Measurements from ENCODE around the gene XRCC1.

Gene XRCC1

GRCh38 chr19:43562698-43563241 is 12.6 kb downstream of the XRCC1 start:
- no peak overlapping the region for H3K4me3 ChIP-seq (ENCODE audit: low read length)
- no peaks in the 10 kb centered on the region for H3K27me3 ChIP-seq (replicated peaks; ENCODE audit: insufficient read depth, low read length)
- no peak overlapping the region for H2AFZ ChIP-seq (ENCODE audit: low read length)
- no peaks in the 10 kb centered on the region for H3K9me3 ChIP-seq (replicated peaks; ENCODE audit: insufficient read depth, low read length)
- H4K20me1 ChIP-seq (ENCODE audit: insufficient read depth, low read length) = no peaks in the 10 kb centered on the region
- H3F3A ChIP-seq (ENCODE audit: insufficient read depth, low read length) = no peaks in the 10 kb centered on the region
- H3K27ac ChIP-seq (ENCODE audit: low read length) = no peak overlapping the region
- H3K36me3 ChIP-seq (replicated peaks; ENCODE audit: insufficient read depth, low read length) = no peaks in the 10 kb centered on the region
- H3K9ac ChIP-seq (ENCODE audit: low read length) = no peak overlapping the region
- H3K9me2 ChIP-seq (replicated peaks; ENCODE audit: insufficient read depth, low read length) = no peaks in the 10 kb centered on the region
- no peaks in the 10 kb centered on the region; the same call in 1 of the 2 replicates for H3K79me2 ChIP-seq (ENCODE audit: low read length)
- TF ChIP-seq EZH2phosphoT487 (IDR thresholded peaks at IDR 0.05; ENCODE audit: low read length) (no peak), EZH2 (optimal IDR thresholded peaks at IDR 0.05; ENCODE audit: low read depth, low read length) (no peak)
- TF ChIP-seq, protein P1, sequence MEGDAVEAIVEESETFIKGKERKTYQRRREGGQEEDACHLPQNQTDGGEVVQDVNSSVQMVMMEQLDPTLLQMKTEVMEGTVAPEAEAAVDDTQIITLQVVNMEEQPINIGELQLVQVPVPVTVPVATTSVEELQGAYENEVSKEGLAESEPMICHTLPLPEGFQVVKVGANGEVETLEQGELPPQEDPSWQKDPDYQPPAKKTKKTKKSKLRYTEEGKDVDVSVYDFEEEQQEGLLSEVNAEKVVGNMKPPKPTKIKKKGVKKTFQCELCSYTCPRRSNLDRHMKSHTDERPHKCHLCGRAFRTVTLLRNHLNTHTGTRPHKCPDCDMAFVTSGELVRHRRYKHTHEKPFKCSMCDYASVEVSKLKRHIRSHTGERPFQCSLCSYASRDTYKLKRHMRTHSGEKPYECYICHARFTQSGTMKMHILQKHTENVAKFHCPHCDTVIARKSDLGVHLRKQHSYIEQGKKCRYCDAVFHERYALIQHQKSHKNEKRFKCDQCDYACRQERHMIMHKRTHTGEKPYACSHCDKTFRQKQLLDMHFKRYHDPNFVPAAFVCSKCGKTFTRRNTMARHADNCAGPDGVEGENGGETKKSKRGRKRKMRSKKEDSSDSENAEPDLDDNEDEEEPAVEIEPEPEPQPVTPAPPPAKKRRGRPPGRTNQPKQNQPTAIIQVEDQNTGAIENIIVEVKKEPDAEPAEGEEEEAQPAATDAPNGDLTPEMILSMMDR (IDR thresholded peaks at IDR 0.05; ENCODE audit: low read length) = no peak
- H3K4me1 ChIP-seq (ENCODE audit: low read length) = no peaks in the 10 kb centered on the region
- no peak overlapping the region for H3K4me2 ChIP-seq (ENCODE audit: low read depth, low read length)
- no peak for DNase-seq

GRCh38 chr19:43562226-43562697 is 13.1 kb downstream of the XRCC1 start:
- no peak for DNase-seq
- TF ChIP-seq, protein P1 (IDR thresholded peaks at IDR 0.05; ENCODE audit: low read length) = no peak
- TF ChIP-seq EZH2 (optimal IDR thresholded peaks at IDR 0.05; ENCODE audit: low read depth, low read length) = no peak
- TF ChIP-seq EZH2phosphoT487 (IDR thresholded peaks at IDR 0.05; ENCODE audit: low read length) = no peak
- Histone ChIP-seq H3K79me2 (ENCODE audit: low read length) (no peaks in the 10 kb centered on the region), H3K4me3 (ENCODE audit: low read length) (no peak overlapping the region), H3K9me3 (replicated peaks; ENCODE audit: insufficient read depth, low read length) (no peaks in the 10 kb centered on the region), H3K27me3 (replicated peaks; ENCODE audit: insufficient read depth, low read length) (no peaks in the 10 kb centered on the region), H3K9me2 (replicated peaks; ENCODE audit: insufficient read depth, low read length) (no peaks in the 10 kb centered on the region), H3K27ac (ENCODE audit: low read length) (no peak overlapping the region), H3K36me3 (replicated peaks; ENCODE audit: insufficient read depth, low read length) (no peaks in the 10 kb centered on the region), H4K20me1 (ENCODE audit: insufficient read depth, low read length) (no peaks in the 10 kb centered on the region), H2AFZ (ENCODE audit: low read length) (no peak overlapping the region), H3K9ac (ENCODE audit: low read length) (no peak overlapping the region), H3K4me2 (ENCODE audit: low read depth, low read length) (no peak overlapping the region), H3K4me1 (ENCODE audit: low read length) (no peaks in the 10 kb centered on the region), H3F3A (ENCODE audit: insufficient read depth, low read length) (no peaks in the 10 kb centered on the region)

- Histone ChIP-seq H3K9ac (ENCODE audit: low read length) (no peak overlapping the region), H2AFZ (ENCODE audit: low read length) (no peak overlapping the region), H3K9me3 (replicated peaks; ENCODE audit: insufficient read depth, low read length) (no peaks in the 10 kb centered on the region), H3K36me3 (replicated peaks; ENCODE audit: insufficient read depth, low read length) (no peaks in the 10 kb centered on the region), H3K79me2 (ENCODE audit: low read length) (no peaks in the 10 kb centered on the region), H3K4me1 (ENCODE audit: low read length) (no peaks in the 10 kb centered on the region), H3K9me2 (replicated peaks; ENCODE audit: insufficient read depth, low read length) (no peaks in the 10 kb centered on the region), H3K27me3 (replicated peaks; ENCODE audit: insufficient read depth, low read length) (no peaks in the 10 kb centered on the region), H4K20me1 (ENCODE audit: insufficient read depth, low read length) (no peaks in the 10 kb centered on the region), H3K4me3 (ENCODE audit: low read length) (no peak overlapping the region), H3K4me2 (ENCODE audit: low read depth, low read length) (no peak overlapping the region), H3F3A (ENCODE audit: insufficient read depth, low read length) (no peaks in the 10 kb centered on the region), H3K27ac (ENCODE audit: low read length) (no peak overlapping the region)
- TF ChIP-seq EZH2phosphoT487 (IDR thresholded peaks at IDR 0.05; ENCODE audit: low read length) = no peak
- no peak for DNase-seq
Observed at GRCh38 chr19:43561139-43561970, 14.0 kb downstream of the XRCC1 start.

DNA sequence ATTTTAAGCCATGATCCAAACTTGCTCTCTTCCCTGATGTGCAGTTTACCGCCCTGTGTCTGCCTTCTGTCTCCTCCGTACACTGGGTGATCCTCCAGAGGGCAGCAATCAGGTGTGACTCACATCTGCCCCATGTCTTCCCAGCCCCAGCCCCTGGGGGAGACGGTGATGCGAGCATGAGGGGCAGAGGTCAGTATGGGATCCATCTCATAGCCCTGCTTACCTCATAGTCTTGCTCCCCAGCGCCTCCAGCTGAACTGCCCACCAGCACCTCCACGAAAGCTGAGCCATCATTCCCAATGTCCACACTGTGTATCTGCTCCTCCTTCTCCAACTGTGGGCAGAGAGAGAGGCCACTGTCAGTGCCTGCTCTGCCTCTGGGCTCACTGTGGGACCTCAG is 14.6 kb downstream of the XRCC1 start:
- no peak overlapping the region for H2AFZ ChIP-seq (ENCODE audit: low read length)
- no peak overlapping the region for H3K4me2 ChIP-seq (ENCODE audit: low read depth, low read length)
- H3K27me3 ChIP-seq (replicated peaks; ENCODE audit: insufficient read depth, low read length) = no peaks in the 10 kb centered on the region
- no peak overlapping the region for H3K27ac ChIP-seq (ENCODE audit: low read length)
- TF ChIP-seq EZH2 (optimal IDR thresholded peaks at IDR 0.05; ENCODE audit: low read depth, low read length) (no peak), EZH2phosphoT487 (IDR thresholded peaks at IDR 0.05; ENCODE audit: low read length) (no peak)
- TF ChIP-seq, protein P1 (IDR thresholded peaks at IDR 0.05; ENCODE audit: low read length) = no peak
- no peaks in the 10 kb centered on the region for H3K79me2 ChIP-seq (ENCODE audit: low read length)
- H3K9me2 ChIP-seq (replicated peaks; ENCODE audit: insufficient read depth, low read length) = no peaks in the 10 kb centered on the region
- no peaks in the 10 kb centered on the region for H3K9me3 ChIP-seq (replicated peaks; ENCODE audit: insufficient read depth, low read length)
- no peaks in the 10 kb centered on the region for H4K20me1 ChIP-seq (ENCODE audit: insufficient read depth, low read length)
- no peak for DNase-seq
- no peak overlapping the region for H3K4me3 ChIP-seq (ENCODE audit: low read length)
- H3K4me1 ChIP-seq (ENCODE audit: low read length) = no peaks in the 10 kb centered on the region
- H3K9ac ChIP-seq (ENCODE audit: low read length) = no peak overlapping the region
- H3K36me3 ChIP-seq (replicated peaks; ENCODE audit: insufficient read depth, low read length) = no peaks in the 10 kb centered on the region
- no peaks in the 10 kb centered on the region for H3F3A ChIP-seq (ENCODE audit: insufficient read depth, low read length)
